ENCODE results near the gene RUNX2.

DNA sequence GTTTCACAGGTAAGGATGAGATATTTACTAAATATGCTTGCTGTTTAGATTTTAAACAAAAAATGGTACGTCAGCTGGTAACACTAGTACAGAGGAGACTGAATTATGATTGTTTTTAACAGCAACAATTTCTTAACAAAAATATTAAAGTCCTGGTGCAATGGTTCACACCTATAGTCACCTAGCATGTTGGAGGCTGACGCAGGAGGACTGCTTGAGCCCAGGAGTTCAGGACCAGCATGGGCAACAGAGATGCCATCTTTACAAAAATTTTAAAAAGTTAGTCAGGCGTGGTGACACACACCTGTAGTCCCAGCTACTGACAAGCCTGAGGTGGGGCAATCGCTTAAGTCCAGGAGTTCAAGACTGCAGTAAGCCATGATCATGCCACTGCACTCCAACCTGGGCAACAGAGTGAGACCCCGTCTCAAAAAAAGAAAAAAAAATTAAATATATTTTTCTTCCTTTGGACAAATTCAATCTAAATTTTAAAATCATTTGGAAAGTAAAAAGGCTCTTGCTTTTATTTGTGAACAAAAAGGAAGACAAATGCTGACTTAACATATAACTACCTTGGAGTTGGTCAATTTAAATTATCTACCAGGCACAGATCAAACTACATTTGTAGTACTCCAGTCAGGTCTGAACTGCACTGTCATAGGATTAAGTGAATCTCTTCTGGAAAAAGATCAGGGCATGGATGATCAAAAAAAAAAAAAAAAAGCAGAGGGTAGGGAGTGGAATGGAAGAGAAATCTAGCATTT is 38.2 kb upstream of the RUNX2 start:
- TF ChIP-seq EZH2 (IDR thresholded peaks at IDR 0.05; ENCODE audit: low read length), result no peak
- TF ChIP-seq, protein P1, sequence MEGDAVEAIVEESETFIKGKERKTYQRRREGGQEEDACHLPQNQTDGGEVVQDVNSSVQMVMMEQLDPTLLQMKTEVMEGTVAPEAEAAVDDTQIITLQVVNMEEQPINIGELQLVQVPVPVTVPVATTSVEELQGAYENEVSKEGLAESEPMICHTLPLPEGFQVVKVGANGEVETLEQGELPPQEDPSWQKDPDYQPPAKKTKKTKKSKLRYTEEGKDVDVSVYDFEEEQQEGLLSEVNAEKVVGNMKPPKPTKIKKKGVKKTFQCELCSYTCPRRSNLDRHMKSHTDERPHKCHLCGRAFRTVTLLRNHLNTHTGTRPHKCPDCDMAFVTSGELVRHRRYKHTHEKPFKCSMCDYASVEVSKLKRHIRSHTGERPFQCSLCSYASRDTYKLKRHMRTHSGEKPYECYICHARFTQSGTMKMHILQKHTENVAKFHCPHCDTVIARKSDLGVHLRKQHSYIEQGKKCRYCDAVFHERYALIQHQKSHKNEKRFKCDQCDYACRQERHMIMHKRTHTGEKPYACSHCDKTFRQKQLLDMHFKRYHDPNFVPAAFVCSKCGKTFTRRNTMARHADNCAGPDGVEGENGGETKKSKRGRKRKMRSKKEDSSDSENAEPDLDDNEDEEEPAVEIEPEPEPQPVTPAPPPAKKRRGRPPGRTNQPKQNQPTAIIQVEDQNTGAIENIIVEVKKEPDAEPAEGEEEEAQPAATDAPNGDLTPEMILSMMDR (optimal IDR thresholded peaks at IDR 0.05 in 1 of 3, IDR thresholded peaks at IDR 0.05 in 1 of 3, conservative IDR thresholded peaks at IDR 0.05 in 1 of 3; ENCODE audit: extremely low read depth in 1 of 3, insufficient read depth in 2 of 3, low read length in 3 of 3), result no peak
